Stimulated activated naive CD8-positive, alpha-beta T cell treated with anti-CD3 and anti-CD28 coated beads, Interleukin-15, Interleukin-2, amounts not matched to agents 100 ng/mL and 50 ng/mL, for 24 hours (primary cell): ENCODE results near the gene LMNA.

Experiments used
- H3K27ac Mint-ChIP-seq: one replicate; pipeline ENCODE4 v1.8.0; 2021; ENCODE audit warnings: mild to moderate bottlenecking, mixed read lengths
- H3K27me3 Mint-ChIP-seq: one replicate; pipeline ENCODE4 v1.8.0; 2021; ENCODE audit warnings: mixed read lengths
- H3K36me3 Mint-ChIP-seq: one replicate; pipeline ENCODE4 v1.8.0; 2021; ENCODE audit warnings: low read depth, mixed read lengths
- H3K4me1 Mint-ChIP-seq: one replicate; pipeline ENCODE4 v1.8.0; 2021; ENCODE audit warnings: low read depth, mixed read lengths
- H3K4me3 Mint-ChIP-seq: one replicate; pipeline ENCODE4 v1.8.0; 2021; ENCODE audit warnings: mild to moderate bottlenecking, mixed read lengths
- H3K9me3 Mint-ChIP-seq: one replicate; pipeline ENCODE4 v1.8.0; 2021; ENCODE audit warnings: mixed read lengths

Gene LMNA

DNA sequence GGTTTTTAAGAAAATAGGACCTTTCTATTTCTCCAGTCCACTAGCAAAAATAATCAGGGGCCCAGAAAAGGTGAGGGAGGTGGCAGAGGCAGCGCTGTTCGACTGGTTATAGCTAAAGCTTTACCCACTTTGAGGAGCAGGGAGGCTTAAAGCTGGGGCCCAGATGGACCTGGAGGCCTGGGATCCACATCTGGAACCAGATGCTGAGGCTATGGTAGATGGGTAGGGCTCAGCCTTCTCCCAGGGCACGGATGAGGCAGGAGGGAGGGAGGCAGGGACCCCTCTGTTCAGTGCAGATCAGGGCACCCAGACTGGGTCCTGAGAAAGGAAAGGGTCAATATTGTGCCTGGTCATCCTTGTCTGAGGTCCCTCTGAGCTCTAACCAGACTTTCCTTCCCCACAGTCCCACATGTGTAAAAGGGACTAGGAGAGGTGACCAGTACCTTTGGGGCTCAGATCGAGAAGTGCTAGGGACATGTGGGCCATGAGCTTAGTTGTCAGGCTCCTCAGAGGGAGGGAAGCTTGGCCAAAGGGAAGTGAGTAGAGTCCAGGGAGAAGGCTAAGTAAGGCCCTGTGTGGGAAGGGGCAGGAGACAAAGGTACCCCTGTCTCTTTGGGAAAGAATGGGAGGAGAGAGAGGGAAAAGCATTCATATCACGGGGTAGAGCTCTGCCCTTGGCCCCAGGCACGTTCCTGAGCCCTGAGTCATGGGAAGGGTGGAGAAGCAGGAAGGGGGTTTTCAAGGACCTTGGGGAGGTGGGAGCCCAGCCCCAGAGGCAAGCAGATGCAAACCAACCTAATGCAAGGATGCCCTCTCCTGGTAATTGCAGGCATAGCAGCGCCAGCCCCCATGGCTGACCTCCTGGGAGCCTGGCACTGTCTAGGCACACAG lies 15.4 kb downstream of the LMNA start:
- no peak overlapping the region for H3K4me3 Mint-ChIP-seq
- no peaks in the 10 kb centered on the region for H3K9me3 Mint-ChIP-seq
- H3K27me3 Mint-ChIP-seq, result no peaks in the 10 kb centered on the region
- peaks cover 52% of the 10 kb centered on the region for H3K4me1 Mint-ChIP-seq
- H3K27ac Mint-ChIP-seq, result peak overlapping the region; percentile 67
- H3K36me3 Mint-ChIP-seq, result peaks cover 39% of the 10 kb centered on the region

DNA sequence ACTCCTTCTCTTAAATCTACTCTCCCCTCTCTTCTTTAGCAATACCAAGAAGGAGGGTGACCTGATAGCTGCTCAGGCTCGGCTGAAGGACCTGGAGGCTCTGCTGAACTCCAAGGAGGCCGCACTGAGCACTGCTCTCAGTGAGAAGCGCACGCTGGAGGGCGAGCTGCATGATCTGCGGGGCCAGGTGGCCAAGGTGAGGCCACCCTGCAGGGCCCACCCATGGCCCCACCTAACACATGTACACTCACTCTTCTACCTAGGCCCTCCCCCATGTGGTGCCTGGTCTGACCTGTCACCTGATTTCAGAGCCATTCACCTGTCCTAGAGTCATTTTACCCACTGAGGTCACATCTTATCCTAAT lies 16.0 kb downstream of the LMNA start:
- Mint-ChIP-seq H3K27ac (no peak overlapping the region), H3K9me3 (no peaks in the 10 kb centered on the region), H3K4me1 (peaks cover 45% of the 10 kb centered on the region), H3K4me3 (no peak overlapping the region), H3K27me3 (no peaks in the 10 kb centered on the region), H3K36me3 (peaks cover 45% of the 10 kb centered on the region)

DNA sequence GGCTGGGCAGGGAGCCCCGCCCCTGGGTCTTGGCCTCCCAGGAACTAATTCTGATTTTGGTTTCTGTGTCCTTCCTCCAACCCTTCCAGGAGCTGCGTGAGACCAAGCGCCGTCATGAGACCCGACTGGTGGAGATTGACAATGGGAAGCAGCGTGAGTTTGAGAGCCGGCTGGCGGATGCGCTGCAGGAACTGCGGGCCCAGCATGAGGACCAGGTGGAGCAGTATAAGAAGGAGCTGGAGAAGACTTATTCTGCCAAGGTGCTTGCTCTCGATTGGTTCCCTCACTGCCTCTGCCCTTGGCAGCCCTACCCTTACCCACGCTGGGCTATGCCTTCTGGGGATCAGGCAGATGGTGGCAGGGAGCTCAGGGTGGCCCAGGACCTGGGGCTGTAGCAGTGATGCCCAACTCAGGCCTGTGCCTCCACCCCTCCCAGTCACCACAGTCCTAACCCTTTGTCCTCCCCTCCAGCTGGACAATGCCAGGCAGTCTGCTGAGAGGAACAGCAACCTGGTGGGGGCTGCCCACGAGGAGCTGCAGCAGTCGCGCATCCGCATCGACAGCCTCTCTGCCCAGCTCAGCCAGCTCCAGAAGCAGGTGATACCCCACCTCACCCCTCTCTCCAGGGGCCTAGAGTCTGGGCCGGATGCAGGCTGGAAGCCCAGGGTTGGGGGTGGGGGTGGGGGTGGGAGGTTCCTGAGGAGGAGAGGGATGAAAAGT lies 20.4 kb downstream of the LMNA start:
- H3K27ac Mint-ChIP-seq, result no peak overlapping the region
- H3K36me3 Mint-ChIP-seq, result peaks cover 64% of the 10 kb centered on the region

DNA sequence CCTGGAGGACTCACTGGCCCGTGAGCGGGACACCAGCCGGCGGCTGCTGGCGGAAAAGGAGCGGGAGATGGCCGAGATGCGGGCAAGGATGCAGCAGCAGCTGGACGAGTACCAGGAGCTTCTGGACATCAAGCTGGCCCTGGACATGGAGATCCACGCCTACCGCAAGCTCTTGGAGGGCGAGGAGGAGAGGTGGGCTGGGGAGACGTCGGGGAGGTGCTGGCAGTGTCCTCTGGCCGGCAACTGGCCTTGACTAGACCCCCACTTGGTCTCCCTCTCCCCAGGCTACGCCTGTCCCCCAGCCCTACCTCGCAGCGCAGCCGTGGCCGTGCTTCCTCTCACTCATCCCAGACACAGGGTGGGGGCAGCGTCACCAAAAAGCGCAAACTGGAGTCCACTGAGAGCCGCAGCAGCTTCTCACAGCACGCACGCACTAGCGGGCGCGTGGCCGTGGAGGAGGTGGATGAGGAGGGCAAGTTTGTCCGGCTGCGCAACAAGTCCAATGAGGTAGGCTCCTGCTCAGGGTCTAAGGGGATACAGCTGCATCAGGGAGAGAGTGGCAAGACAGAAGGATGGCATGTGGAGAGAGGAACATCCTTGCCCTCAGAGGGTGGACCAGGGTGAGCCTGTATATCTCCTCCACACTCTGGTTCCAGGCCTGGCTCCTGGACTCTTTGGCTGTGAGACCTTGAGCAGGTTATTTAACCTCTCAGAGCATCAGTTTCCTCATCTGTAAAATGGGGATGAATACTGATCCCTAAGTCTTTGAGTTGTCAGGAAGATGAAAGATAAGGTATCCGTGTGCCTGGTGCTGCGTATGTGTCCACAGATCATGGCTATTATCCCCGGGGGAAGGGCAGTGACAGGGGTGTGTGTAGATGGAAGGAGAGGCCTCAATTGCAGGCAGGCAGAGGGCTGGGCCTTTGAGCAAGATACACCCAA lies 21.7 kb downstream of the LMNA start:
- Mint-ChIP-seq H3K36me3 (peaks cover 61% of the 10 kb centered on the region), H3K9me3 (no peaks in the 10 kb centered on the region), H3K4me3 (no peak overlapping the region), H3K27ac (no peak overlapping the region), H3K27me3 (no peaks in the 10 kb centered on the region), H3K4me1 (no peaks in the 10 kb centered on the region)

More for the DNA sequence above, 20.4 kb downstream of the LMNA start:
- Mint-ChIP-seq H3K4me1 (peaks cover 4% of the 10 kb centered on the region), H3K27me3 (no peaks in the 10 kb centered on the region), H3K9me3 (no peaks in the 10 kb centered on the region), H3K4me3 (no peak overlapping the region)

DNA sequence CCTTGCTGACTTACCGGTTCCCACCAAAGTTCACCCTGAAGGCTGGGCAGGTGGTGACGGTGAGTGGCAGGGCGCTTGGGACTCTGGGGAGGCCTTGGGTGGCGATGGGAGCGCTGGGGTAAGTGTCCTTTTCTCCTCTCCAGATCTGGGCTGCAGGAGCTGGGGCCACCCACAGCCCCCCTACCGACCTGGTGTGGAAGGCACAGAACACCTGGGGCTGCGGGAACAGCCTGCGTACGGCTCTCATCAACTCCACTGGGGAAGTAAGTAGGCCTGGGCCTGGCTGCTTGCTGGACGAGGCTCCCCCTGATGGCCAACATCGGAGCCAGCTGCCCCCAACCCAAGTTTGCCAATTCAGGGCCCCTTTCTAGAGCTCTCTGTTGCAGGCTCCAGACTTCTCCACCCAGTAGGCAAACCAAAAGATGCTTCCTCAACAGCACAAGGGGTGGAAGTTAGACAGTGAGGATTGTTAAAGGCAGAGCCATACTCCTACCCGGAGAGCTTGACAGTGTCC lies 22.5 kb downstream of the LMNA start:
- Mint-ChIP-seq H3K27ac (no peak overlapping the region), H3K4me3 (no peak overlapping the region), H3K27me3 (no peaks in the 10 kb centered on the region), H3K36me3 (peaks cover 57% of the 10 kb centered on the region), H3K4me1 (no peaks in the 10 kb centered on the region), H3K9me3 (no peaks in the 10 kb centered on the region)

DNA sequence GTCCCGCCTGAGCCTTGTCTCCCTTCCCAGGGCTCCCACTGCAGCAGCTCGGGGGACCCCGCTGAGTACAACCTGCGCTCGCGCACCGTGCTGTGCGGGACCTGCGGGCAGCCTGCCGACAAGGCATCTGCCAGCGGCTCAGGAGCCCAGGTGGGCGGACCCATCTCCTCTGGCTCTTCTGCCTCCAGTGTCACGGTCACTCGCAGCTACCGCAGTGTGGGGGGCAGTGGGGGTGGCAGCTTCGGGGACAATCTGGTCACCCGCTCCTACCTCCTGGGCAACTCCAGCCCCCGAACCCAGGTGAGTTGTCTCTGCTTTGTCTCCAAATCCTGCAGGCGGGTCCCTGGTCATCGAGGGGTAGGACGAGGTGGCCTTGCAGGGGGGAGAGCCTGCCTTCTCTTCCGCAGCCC lies 24.0 kb downstream of the LMNA start:
- Mint-ChIP-seq H3K36me3 (peaks cover 53% of the 10 kb centered on the region), H3K4me3 (no peak overlapping the region), H3K27me3 (no peaks in the 10 kb centered on the region), H3K4me1 (no peaks in the 10 kb centered on the region), H3K9me3 (no peaks in the 10 kb centered on the region), H3K27ac (no peak overlapping the region)

DNA sequence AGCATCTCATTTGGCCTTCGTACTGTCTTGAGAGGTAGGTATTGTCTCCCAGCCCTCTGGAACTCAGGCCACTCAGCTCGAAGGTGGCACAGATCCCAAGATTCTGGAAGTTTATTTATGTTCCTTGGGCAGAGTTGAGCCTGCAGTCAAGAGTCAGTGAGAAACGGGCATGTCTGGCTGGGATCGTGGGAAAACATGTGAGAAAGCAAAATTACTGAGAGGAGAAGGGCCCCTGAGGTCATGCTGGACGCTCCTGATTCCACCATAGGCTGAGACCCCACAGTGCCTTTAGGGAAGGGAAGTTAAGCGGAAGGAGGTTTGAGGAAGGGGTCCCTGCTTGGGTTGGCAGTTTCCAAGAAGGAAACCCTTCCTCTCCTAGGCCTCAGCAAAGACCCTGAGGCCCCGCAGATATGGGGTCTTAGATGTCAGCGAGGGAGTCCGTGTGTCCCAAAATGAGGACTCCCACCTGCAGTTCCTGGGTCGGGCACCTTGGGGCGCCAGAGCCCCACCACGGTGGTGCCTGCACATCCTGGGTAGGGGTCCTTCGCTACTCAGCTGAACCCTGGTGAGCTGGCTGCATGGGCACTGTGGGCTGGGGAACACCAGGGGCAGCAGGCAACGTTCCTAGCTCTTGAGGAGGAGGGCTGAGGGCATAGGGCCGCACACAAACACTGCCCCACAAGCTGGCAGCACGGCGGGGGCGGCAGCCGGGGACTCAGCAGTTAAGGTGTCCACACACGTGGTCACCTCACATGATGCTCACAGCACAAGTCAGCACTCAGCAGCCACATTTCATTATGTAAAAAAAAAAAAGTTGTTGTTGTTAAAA lies 26.6 kb downstream of the LMNA start:
- Mint-ChIP-seq H3K36me3 (peaks cover 28% of the 10 kb centered on the region), H3K9me3 (no peaks in the 10 kb centered on the region), H3K27ac (no peak overlapping the region), H3K4me1 (peaks cover 6% of the 10 kb centered on the region), H3K27me3 (no peaks in the 10 kb centered on the region), H3K4me3 (no peak overlapping the region)

DNA sequence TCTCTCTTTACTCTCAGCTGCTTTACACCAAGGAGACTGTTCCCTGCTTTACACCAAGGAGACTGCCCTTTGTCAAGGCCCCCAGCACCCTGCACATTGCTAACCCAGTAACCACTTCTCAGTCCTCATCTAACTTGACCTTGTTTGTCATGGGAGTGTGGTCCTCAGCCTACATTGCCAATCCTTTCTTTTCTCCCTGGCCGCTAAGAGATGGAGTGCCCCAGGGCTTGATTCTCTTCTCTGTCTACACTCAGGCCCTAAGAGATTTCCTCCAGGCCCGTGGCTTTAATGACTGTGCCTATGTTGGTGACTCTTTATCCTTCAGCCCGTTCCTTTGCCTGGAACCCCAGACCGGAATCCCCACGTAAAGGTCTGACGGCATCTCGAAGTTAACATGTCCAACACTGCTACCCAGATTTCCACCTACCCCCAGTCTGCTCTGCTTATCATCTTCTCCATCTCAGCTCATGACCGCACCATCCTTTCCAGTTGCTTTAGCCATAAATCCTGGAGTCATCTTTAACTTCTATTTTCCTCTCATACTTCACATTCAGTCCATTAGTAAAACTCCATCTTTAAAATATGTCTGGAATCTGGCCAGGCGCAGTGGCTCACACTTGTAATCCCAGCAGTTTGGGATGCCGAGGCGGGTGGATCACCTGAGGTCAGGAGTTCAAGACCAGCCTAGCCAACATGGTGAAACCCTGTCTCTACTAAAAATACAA lies 29.4 kb downstream of the LMNA start:
- Mint-ChIP-seq H3K4me1 (peaks cover 29% of the 10 kb centered on the region), H3K9me3 (no peaks in the 10 kb centered on the region), H3K27ac (no peak overlapping the region), H3K27me3 (no peaks in the 10 kb centered on the region), H3K36me3 (peaks cover 9% of the 10 kb centered on the region), H3K4me3 (no peak overlapping the region)

DNA sequence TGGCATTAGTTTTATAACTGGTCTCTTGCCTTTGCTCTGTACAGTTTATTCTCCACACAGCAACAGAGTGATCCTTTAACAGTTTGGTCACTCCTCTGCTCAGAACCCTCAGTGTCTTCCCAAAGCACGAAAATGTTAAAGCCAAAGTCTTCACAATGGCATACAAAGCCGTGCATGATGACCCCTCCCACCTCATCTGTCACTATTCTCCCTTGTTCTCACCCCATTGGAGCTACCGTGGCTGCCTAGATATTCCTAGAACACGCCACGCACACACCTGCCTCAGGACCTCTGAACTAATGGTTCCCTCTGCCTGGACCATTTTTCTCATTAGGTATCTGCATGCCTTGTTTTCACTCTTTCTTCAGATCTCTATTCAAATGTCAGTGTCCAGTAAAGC lies 30.2 kb downstream of the LMNA start:
- H3K27me3 Mint-ChIP-seq, result no peaks in the 10 kb centered on the region
- H3K4me1 Mint-ChIP-seq, result peaks cover 37% of the 10 kb centered on the region
- peak overlapping the region; percentile 54 for H3K27ac Mint-ChIP-seq
- H3K36me3 Mint-ChIP-seq, result peaks cover 4% of the 10 kb centered on the region
- no peaks in the 10 kb centered on the region for H3K9me3 Mint-ChIP-seq
- no peak overlapping the region for H3K4me3 Mint-ChIP-seq

DNA sequence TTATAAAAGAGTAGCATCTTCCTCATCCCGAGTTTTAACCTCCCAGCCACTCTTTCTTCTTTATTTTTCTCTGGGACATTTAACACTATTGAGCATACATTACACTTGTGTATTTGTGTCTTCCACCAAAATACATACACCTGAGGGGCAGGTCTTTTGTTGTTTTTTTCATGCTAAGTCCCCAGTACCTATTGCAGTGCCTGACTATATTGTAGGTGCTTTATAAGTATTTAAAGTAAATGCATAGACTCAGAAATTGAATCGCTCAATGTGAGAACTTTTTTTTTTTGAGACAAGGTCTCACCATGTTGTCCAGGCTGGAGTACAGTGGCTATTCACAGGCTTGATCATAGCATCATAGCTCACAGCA lies 31.1 kb downstream of the LMNA start:
- peak overlapping the region; percentile 93 for H3K27ac Mint-ChIP-seq

DNA sequence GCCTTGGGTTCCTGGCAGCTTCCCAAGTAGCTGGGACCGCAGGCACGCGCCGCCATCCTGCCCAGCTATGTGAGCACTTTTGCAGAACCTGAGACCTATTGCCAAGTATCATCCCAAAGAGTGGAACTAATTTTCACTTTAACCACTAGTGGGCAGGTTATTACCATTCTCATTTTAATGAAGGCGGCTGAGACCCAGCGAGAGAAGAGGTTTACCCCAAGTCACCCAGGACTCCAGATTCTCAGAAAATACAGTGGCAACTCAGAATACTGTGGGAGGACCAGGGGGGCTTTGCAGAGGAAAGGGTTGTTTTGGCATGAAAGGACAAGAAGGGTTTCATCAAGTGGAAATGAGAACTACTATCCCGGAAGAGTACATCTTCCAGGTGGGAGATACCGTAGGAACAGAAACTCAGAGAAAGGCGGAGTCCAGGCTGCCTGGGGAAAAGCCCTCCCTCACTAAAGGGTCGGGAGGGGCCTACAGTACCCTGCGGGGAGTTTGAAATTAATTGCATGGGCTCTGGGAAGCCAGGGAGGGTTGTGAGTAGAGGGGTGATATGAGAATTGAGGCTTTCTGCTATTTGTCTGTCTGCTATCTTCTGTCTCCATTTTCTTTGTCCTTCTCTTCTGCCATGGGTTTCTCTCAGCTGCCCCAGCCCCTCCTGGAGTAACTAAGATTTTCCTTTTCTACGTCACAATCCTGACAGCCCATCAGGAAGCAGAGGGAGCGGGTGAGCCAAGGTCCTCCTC lies 31.7 kb downstream of the LMNA start:
- peak overlapping the region; percentile 93 for H3K27ac Mint-ChIP-seq
- H3K4me3 Mint-ChIP-seq, result peak overlapping the region; percentile 73
- H3K4me1 Mint-ChIP-seq, result peaks cover 51% of the 10 kb centered on the region
- no peaks in the 10 kb centered on the region for H3K36me3 Mint-ChIP-seq
- no peaks in the 10 kb centered on the region for H3K27me3 Mint-ChIP-seq
- H3K9me3 Mint-ChIP-seq, result no peaks in the 10 kb centered on the region

More for the DNA sequence above, 31.1 kb downstream of the LMNA start:
- Mint-ChIP-seq H3K36me3 (peaks cover 4% of the 10 kb centered on the region), H3K4me3 (no peak overlapping the region), H3K27me3 (no peaks in the 10 kb centered on the region), H3K4me1 (peaks cover 45% of the 10 kb centered on the region), H3K9me3 (no peaks in the 10 kb centered on the region)

DNA sequence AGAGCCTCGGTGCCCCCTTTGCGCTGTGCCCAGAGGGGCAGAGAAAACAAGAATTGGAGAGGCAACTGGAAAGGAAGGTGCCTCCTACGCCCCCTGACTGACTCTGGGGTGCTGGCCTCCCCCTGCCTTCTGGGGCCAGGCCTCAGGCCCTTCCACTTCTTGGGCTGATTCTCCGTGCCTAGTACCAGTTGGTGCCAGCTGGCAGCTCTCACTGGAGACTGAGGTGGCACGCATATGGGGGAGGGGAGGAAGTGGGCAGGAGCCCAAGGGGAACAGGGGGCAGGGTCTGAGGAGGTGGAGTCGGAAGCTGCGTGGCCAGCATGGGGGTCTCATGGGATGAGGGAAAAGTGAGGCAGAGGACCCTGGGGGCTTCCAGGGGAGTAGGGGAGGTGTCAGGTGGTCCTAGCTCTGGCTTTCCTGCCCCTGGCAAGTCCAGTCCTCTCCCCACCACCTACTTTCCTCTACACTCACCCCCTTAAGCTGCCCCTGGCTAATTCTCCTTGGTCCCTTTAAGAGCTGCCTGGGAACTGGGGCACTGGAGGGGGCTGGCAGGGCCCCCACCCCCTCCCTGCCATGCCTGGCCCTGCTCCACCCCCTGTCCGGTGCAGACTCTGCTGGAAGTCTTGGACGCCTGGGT lies 32.4 kb downstream of the LMNA start:
- H3K9me3 Mint-ChIP-seq, result no peaks in the 10 kb centered on the region
- peaks cover 58% of the 10 kb centered on the region for H3K4me1 Mint-ChIP-seq
- peak overlapping the region; percentile 93 for H3K27ac Mint-ChIP-seq
- H3K4me3 Mint-ChIP-seq, result peak overlapping the region; percentile 73
- H3K27me3 Mint-ChIP-seq, result no peaks in the 10 kb centered on the region
- no peaks in the 10 kb centered on the region for H3K36me3 Mint-ChIP-seq
